RKO (cell line): ENCODE results near the gene KIAA1671.

Experiments used
- DNase-seq: peaks from one replicate; pipeline ENCODE4 v3.0.0-alpha.2; 2016; ENCODE audit warnings: low spot score

KIAA1671 gene

GRCh38 chr22:25094579-25094978 lies 142.1 kb downstream of the KIAA1671 start:
- no peak for DNase-seq

GRCh38 chr22:25095869-25096268 lies 143.4 kb downstream of the KIAA1671 start:
- DNase-seq, result no peak

GRCh38 chr22:25096638-25097405 lies 144.3 kb downstream of the KIAA1671 start:
- DNase-seq, result no peak

- no peak for DNase-seq
Observed at GRCh38 chr22:25098445-25099081, 146.0 kb downstream of the KIAA1671 start.

GRCh38 chr22:25099202-25099601 lies 146.7 kb downstream of the KIAA1671 start:
- DNase-seq, result no peak

GRCh38 chr22:25100402-25100801 lies 147.9 kb downstream of the KIAA1671 start:
- no peak for DNase-seq

GRCh38 chr22:25100948-25101347 lies 148.4 kb downstream of the KIAA1671 start:
- no peak for DNase-seq

GRCh38 chr22:25101501-25101900 lies 149.0 kb downstream of the KIAA1671 start:
- DNase-seq, result no peak

GRCh38 chr22:25101986-25102385 lies 149.5 kb downstream of the KIAA1671 start:
- no peak for DNase-seq

GRCh38 chr22:25102722-25103121 lies 150.2 kb downstream of the KIAA1671 start:
- no peak for DNase-seq

- DNase-seq, result no peak
Observed at GRCh38 chr22:25104367-25104766, 151.9 kb downstream of the KIAA1671 start.

- DNase-seq, result no peak
Observed at GRCh38 chr22:25105817-25106650, 153.5 kb downstream of the KIAA1671 start.

- no peak for DNase-seq
Observed at GRCh38 chr22:25109878-25110595, 157.5 kb downstream of the KIAA1671 start.

- no peak for DNase-seq
Observed at GRCh38 chr22:25110596-25110845, 158.0 kb downstream of the KIAA1671 start.

- DNase-seq, result peak; percentile 90
Observed at GRCh38 chr22:25110846-25111578, 158.5 kb downstream of the KIAA1671 start.

GRCh38 chr22:25111579-25112517 lies 159.3 kb downstream of the KIAA1671 start:
- no peak for DNase-seq

GRCh38 chr22:25112538-25113253 lies 160.2 kb downstream of the KIAA1671 start:
- DNase-seq, result no peak

- no peak for DNase-seq
Observed at GRCh38 chr22:25113316-25113721, 160.8 kb downstream of the KIAA1671 start.

- DNase-seq, result no peak
Observed at GRCh38 chr22:25114369-25115362, 162.2 kb downstream of the KIAA1671 start.
